ENCODE measurements around the gene CTSS. TPM values are rescaled to one million over a fixed set of nuclear protein-coding genes. Genes with fewer than 3 reads are reported as not detected.

CTSS gene
- not detected in 2 replicates for total RNA-seq (2014; rRNA removed; shearing (Covaris generic))
- 0.16 TPM in 1 of 2 replicates, not detected in the other for polyA plus RNA-seq (2016; fragmentation: Nextera tagmentation; extraction: Ambion mirVana)
- long read RNA-seq = 0 reads

GRCh38 chr1:150765296-150765976 is at the start of gene CTSS:
TSS of gene CTSS (minus strand) at chr1:150765778. CDS start at chr1:150764763, 1,015 bp downstream.
- H3K4me1 Mint-ChIP-seq = peaks cover 2% of the 10 kb centered on the region; the same call in 1 of the 3 replicates
- no peaks in the 10 kb centered on the region for H3K4me1 ChIP-seq (ENCODE audit: insufficient read depth)
- no peaks in the 10 kb centered on the region for H3K36me3 ChIP-seq (ENCODE audit: insufficient read depth)
- ATAC-seq (no peak), DNase-seq (ENCODE audit: low spot score) (no peak)
- peaks cover 3% of the 10 kb centered on the region; the same call in 1 of the 3 replicates for H3K36me3 Mint-ChIP-seq (ENCODE audit: low read depth)
- no peaks in the 10 kb centered on the region for H3K27me3 ChIP-seq (ENCODE audit: insufficient read depth)
- H3K27ac ChIP-seq (ENCODE audit: low read depth) = no peak within 1 kb of the TSS
- H3K9me2 ChIP-seq (ENCODE audit: insufficient read depth) = no peaks in the 10 kb centered on the region
- no peak within 1 kb of the TSS for H3K4me2 ChIP-seq
- H4K20me1 ChIP-seq (replicated peaks; ENCODE audit: insufficient read depth) = no peaks in the 10 kb centered on the region
- H2AFZ ChIP-seq = peak within 1 kb of the TSS; percentile 40
- H3K27me3 Mint-ChIP-seq (ENCODE audit: insufficient read depth, low read depth, poor library complexity) = no peaks in the 10 kb centered on the region
- TF ChIP-seq JUNB (IDR thresholded peaks at IDR 0.05; ENCODE audit: unreplicated experiment) (no peak), ETS1 (IDR thresholded peaks at IDR 0.05) (no peak), CTCF (conservative IDR thresholded peaks at IDR 0.05; ENCODE audit: low read depth in 2 of 2) (no peak), CREB1 (CRISPR knock-in tag; IDR thresholded peaks at IDR 0.05; ENCODE audit: low read depth) (no peak), ZNF331 (CRISPR knock-in tag; IDR thresholded peaks at IDR 0.05; ENCODE audit: low read depth) (no peak), ZNF114 (CRISPR knock-in tag; IDR thresholded peaks at IDR 0.05) (no peak), STAT1 (IDR thresholded peaks at IDR 0.05; ENCODE audit: unreplicated experiment) (no peak), NANOG (IDR thresholded peaks at IDR 0.05; ENCODE audit: borderline replicate concordance) (no peak), EZH2 (IDR thresholded peaks at IDR 0.05; ENCODE audit: low read depth, unreplicated experiment) (no peak), EZH2phosphoT487 (IDR thresholded peaks at IDR 0.05; ENCODE audit: unreplicated experiment) (no peak), POLR2AphosphoS5 (IDR thresholded peaks at IDR 0.05; ENCODE audit: low read depth) (no peak)
- TF ChIP-seq, protein P1, sequence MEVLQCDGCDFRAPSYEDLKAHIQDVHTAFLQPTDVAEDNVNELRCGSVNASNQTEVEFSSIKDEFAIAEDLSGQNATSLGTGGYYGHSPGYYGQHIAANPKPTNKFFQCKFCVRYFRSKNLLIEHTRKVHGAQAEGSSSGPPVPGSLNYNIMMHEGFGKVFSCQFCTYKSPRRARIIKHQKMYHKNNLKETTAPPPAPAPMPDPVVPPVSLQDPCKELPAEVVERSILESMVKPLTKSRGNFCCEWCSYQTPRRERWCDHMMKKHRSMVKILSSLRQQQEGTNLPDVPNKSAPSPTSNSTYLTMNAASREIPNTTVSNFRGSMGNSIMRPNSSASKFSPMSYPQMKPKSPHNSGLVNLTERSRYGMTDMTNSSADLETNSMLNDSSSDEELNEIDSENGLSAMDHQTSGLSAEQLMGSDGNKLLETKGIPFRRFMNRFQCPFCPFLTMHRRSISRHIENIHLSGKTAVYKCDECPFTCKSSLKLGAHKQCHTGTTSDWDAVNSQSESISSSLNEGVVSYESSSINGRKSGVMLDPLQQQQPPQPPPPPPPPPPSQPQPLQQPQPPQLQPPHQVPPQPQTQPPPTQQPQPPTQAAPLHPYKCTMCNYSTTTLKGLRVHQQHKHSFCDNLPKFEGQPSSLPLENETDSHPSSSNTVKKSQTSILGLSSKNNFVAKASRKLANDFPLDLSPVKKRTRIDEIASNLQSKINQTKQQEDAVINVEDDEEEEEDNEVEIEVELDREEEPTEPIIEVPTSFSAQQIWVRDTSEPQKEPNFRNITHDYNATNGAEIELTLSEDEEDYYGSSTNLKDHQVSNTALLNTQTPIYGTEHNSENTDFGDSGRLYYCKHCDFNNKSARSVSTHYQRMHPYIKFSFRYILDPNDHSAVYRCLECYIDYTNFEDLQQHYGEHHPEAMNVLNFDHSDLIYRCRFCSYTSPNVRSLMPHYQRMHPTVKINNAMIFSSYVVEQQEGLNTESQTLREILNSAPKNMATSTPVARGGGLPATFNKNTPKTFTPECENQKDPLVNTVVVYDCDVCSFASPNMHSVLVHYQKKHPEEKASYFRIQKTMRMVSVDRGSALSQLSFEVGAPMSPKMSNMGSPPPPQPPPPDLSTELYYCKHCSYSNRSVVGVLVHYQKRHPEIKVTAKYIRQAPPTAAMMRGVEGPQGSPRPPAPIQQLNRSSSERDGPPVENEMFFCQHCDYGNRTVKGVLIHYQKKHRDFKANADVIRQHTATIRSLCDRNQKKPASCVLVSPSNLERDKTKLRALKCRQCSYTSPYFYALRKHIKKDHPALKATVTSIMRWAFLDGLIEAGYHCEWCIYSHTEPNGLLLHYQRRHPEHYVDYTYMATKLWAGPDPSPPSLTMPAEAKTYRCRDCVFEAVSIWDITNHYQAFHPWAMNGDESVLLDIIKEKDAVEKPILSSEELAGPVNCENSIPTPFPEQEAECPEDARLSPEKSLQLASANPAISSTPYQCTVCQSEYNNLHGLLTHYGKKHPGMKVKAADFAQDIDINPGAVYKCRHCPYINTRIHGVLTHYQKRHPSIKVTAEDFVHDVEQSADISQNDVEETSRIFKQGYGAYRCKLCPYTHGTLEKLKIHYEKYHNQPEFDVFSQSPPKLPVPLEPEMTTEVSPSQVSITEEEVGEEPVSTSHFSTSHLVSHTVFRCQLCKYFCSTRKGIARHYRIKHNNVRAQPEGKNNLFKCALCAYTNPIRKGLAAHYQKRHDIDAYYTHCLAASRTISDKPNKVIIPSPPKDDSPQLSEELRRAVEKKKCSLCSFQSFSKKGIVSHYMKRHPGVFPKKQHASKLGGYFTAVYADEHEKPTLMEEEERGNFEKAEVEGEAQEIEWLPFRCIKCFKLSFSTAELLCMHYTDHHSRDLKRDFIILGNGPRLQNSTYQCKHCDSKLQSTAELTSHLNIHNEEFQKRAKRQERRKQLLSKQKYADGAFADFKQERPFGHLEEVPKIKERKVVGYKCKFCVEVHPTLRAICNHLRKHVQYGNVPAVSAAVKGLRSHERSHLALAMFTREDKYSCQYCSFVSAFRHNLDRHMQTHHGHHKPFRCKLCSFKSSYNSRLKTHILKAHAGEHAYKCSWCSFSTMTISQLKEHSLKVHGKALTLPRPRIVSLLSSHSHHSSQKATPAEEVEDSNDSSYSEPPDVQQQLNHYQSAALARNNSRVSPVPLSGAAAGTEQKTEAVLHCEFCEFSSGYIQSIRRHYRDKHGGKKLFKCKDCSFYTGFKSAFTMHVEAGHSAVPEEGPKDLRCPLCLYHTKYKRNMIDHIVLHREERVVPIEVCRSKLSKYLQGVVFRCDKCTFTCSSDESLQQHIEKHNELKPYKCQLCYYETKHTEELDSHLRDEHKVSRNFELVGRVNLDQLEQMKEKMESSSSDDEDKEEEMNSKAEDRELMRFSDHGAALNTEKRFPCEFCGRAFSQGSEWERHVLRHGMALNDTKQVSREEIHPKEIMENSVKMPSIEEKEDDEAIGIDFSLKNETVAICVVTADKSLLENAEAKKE (CRISPR knock-in tag; IDR thresholded peaks at IDR 0.05) = no peak
- TF ChIP-seq, protein P2, sequence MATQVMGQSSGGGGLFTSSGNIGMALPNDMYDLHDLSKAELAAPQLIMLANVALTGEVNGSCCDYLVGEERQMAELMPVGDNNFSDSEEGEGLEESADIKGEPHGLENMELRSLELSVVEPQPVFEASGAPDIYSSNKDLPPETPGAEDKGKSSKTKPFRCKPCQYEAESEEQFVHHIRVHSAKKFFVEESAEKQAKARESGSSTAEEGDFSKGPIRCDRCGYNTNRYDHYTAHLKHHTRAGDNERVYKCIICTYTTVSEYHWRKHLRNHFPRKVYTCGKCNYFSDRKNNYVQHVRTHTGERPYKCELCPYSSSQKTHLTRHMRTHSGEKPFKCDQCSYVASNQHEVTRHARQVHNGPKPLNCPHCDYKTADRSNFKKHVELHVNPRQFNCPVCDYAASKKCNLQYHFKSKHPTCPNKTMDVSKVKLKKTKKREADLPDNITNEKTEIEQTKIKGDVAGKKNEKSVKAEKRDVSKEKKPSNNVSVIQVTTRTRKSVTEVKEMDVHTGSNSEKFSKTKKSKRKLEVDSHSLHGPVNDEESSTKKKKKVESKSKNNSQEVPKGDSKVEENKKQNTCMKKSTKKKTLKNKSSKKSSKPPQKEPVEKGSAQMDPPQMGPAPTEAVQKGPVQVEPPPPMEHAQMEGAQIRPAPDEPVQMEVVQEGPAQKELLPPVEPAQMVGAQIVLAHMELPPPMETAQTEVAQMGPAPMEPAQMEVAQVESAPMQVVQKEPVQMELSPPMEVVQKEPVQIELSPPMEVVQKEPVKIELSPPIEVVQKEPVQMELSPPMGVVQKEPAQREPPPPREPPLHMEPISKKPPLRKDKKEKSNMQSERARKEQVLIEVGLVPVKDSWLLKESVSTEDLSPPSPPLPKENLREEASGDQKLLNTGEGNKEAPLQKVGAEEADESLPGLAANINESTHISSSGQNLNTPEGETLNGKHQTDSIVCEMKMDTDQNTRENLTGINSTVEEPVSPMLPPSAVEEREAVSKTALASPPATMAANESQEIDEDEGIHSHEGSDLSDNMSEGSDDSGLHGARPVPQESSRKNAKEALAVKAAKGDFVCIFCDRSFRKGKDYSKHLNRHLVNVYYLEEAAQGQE (IDR thresholded peaks at IDR 0.05; ENCODE audit: unreplicated experiment) = no peak
- no peak within 1 kb of the TSS for H3K4me3 Mint-ChIP-seq
- H3K27ac Mint-ChIP-seq = no peak within 1 kb of the TSS
- H3F3A ChIP-seq (replicated peaks; ENCODE audit: low read depth) = no peaks in the 10 kb centered on the region
- H3K4me3 ChIP-seq = no peak within 1 kb of the TSS
- peaks cover 3% of the 10 kb centered on the region for H3K9me3 Mint-ChIP-seq
- no peaks in the 10 kb centered on the region for H3K79me2 ChIP-seq (replicated peaks; ENCODE audit: insufficient read depth)

Data from GM23338 (cell line).